ENCODE data around the gene INVS.

- no peak for TF ChIP-seq EZH2 (IDR thresholded peaks at IDR 0.05; ENCODE audit: insufficient read depth, poor library complexity, severe bottlenecking)
- TF ChIP-seq EZH2phosphoT487 (IDR thresholded peaks at IDR 0.05; ENCODE audit: insufficient read depth, low read depth) = no peak
Observed at GRCh38 chr9:100101608-100102007, 2.6 kb downstream of the INVS start.

All from GM23248 (cell line).